Peyer's patch (tissue), 4 donors: ENCODE data around the gene TBRG1. TPM values are rescaled to one million over a fixed set of nuclear protein-coding genes. Genes with fewer than 3 reads are reported as not detected.

Experiments used
- DNase-seq, 3 donors: peaks; one replicate each; pipeline ENCODE4 v3.0.0-alpha.2; 2017 to 2019
- H3K27ac ChIP-seq, 4 donors: fragments of 200-600 bp; sonication (generic); one replicate each; pipeline ENCODE4 v1.5.1; 2016 to 2019
- H3K27me3 ChIP-seq, 2 donors: fragments of 200-600 bp; sonication (generic); one replicate each; pipeline ENCODE4 v1.5.1; 2019
- H3K36me3 ChIP-seq, 3 donors: fragments of 200-600 bp; sonication (generic); one replicate each; pipeline ENCODE4 v1.5.1; 2016 to 2019
- H3K4me1 ChIP-seq, 4 donors: fragments of 200-600 bp; sonication (generic); one replicate each; pipeline ENCODE4 v1.5.1; 2016 to 2019
- H3K4me3 ChIP-seq, 4 donors: fragments of 200-600 bp; sonication (generic); 1 replicate in 3 of 4; 2 replicates in 1 of 4; pipeline ENCODE4 v1.5.1; 2016 to 2019; ENCODE audit warnings: mild to moderate bottlenecking in 1 of 4
- H3K9me3 ChIP-seq, 4 donors: fragments of 200-600 bp; sonication (generic); one replicate each; pipeline ENCODE4 v1.5.1; 2016 to 2019; ENCODE audit warnings: mild to moderate bottlenecking in 1 of 4
- POLR2A ChIP-seq, 2 donors: fragments of 450-650 bp; IDR thresholded peaks; one replicate each; pipeline ENCODE4 v1.5.1; 2017; ENCODE audit warnings: antibody characterized with exemption in 2 of 2, mild to moderate bottlenecking in 2 of 2, moderate library complexity in 2 of 2
- total RNA-seq, 4 donors: library from RNA; depleted of rRNA; stranded (reverse); fragments of >200 nt; gene quantifications; one replicate each; pipeline ENCODE4 v1.1.0, GENCODE V29; 2016
- TF ChIP-seq, protein P1 (sequence below), 6 experiments: fragments of 450-650 bp in 4 of 6; fragments of 200-600 bp in 2 of 6; sonication (generic) in 1 of 6; IDR thresholded peaks; one replicate each; pipeline ENCODE4 v1.5.1; 2017 to 2019; ENCODE audit warnings: antibody characterized with exemption in 6 of 6, mild to moderate bottlenecking in 3 of 6, moderate library complexity in 1 of 6

TBRG1 gene
- total RNA-seq, 4 donors from 2014 or later = 35.9 to 79.2 (median 55.7) TPM

DNA sequence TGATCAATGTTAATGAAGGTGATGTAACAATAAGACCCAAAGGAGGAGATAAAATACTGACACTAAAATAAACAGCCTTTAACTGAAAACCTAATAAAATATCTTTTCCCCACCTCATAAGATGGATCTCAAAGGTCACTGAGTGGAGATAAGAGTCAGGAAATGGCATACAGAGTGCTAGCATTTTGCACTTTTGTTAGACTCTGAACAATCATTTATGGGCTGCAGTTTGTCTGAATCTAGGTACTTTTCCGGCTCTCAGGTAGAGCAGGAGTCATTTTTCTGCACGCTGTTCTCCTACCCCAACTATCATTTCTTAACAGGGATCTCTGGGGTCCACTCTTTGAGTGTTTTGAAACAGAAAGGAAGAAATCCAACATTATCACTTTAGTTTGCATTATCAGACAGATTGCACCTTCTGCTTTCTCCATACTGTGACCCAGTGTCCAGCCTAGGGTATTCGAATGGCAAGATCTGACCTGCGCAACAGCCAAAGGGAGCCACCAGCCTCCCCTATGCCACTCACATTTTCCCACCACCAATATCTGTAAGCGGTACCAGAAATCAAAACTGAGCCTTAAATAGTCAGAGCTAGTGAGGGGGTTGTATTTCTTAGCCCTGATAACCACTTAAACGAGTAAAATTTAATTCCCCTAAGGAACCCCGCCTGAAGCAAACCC lies 50.0 kb downstream of the TBRG1 start:
- no peaks in the 10 kb centered on the region for H3K9me3 ChIP-seq
- TF ChIP-seq, protein P1, sequence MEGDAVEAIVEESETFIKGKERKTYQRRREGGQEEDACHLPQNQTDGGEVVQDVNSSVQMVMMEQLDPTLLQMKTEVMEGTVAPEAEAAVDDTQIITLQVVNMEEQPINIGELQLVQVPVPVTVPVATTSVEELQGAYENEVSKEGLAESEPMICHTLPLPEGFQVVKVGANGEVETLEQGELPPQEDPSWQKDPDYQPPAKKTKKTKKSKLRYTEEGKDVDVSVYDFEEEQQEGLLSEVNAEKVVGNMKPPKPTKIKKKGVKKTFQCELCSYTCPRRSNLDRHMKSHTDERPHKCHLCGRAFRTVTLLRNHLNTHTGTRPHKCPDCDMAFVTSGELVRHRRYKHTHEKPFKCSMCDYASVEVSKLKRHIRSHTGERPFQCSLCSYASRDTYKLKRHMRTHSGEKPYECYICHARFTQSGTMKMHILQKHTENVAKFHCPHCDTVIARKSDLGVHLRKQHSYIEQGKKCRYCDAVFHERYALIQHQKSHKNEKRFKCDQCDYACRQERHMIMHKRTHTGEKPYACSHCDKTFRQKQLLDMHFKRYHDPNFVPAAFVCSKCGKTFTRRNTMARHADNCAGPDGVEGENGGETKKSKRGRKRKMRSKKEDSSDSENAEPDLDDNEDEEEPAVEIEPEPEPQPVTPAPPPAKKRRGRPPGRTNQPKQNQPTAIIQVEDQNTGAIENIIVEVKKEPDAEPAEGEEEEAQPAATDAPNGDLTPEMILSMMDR (IDR thresholded peaks at IDR 0.05) = no peak
- TF ChIP-seq POLR2A (IDR thresholded peaks at IDR 0.05) = no peak
- peaks cover 0 to 7% (median 2%) of the 10 kb centered on the region in 4 donors for H3K4me1 ChIP-seq
- no peaks in the 10 kb centered on the region for H3K27me3 ChIP-seq
- peak overlapping the region; percentile 66 to 83 (median 72) for H3K4me3 ChIP-seq
- no peak for DNase-seq
- peak overlapping the region; percentile 77 to 92 (median 84) for H3K27ac ChIP-seq
- H3K36me3 ChIP-seq = peaks cover 0 to 2% (median 0%) of the 10 kb centered on the region in 3 donors

DNA sequence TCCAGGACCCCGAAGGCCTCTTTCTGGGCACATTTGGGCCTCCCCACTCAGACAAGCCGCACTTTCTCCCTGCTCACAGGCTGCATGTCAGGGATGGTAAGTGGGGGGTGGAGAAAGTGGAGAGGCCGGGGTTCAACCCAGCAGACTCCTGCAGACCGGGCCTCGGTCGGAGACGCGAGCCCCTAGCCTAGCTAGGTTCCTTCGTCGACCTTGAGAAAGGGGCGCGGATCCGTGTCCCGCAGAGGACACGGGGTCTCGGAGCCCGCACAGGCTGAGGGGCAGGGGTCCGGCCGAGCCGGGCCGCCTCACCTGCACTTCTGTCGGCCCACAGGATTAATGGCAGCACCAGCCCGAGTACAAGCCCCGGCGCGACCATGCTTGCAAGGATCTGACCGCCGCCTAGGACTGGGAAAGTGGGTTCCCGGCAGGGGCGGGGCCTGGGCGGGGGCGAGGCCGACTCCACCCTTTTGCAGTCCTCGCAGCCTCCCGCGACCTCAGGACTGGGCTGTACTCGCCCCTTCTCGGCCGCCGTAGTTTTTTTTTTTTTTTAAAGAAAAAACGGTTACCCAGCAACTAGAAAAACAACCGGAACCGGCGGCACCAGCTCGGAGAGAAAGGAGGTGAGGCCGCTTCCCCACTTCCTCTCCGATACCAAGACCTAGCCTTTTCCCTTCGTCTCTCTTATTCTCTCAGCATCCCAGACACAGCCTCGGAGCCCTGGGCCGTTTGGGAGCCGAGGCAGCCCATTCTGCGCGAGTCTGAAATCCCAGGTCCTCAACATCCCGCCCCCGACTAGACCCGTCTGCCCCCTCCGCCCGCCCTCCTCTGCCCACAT lies 50.9 kb downstream of the TBRG1 start, which contains the start of the genes SIAE and SPA17:
Gene SIAE (minus strand): TSS at position 407 of the 835 bp plus-strand sequence. CDS start 31 bp downstream, at position 376.
Gene SPA17 (plus strand): TSS at position 572 of the 835 bp plus-strand sequence. CDS start 1,361 bp downstream, outside the sequence.
- peaks cover 0 to 7% (median 2%) of the 10 kb centered on the region in 4 donors for H3K4me1 ChIP-seq
- H3K4me3 ChIP-seq = peak within 1 kb of the TSS; percentile 66 to 83 (median 72)
- H3K36me3 ChIP-seq = no peaks in the 10 kb centered on the region
- H3K9me3 ChIP-seq = no peaks in the 10 kb centered on the region
- no peaks in the 10 kb centered on the region for H3K27me3 ChIP-seq
- TF ChIP-seq, protein P1 (IDR thresholded peaks at IDR 0.05) = no peak
- peak; percentile 57 to 71 for TF ChIP-seq POLR2A (IDR thresholded peaks at IDR 0.05)
- peak; percentile 90 to 97 (median 96) for DNase-seq
- peak within 1 kb of the TSS; percentile 77 to 92 (median 84) for H3K27ac ChIP-seq

DNA sequence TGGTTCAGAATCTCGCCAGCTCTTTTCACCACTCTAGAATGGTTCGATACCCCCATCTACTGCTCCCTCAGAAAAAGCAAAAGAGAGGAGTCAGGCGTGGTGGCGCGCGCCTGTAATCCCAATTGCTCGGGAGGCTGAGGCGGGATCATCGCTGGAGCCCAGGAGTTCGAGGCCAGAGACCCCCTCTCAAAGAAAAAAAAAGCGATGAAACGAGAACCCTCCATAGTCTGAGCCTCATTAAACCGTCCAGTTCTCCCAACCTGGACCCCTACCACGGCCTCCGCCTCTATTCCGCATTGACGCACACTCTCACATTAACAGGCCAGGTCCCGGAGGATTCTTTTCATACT lies 51.5 kb downstream of the TBRG1 start:
- Histone ChIP-seq H3K4me1 (peaks cover 0 to 7% (median 2%) of the 10 kb centered on the region in 4 donors), H3K27ac (peak overlapping the region; percentile 77 to 92 (median 84))

DNA sequence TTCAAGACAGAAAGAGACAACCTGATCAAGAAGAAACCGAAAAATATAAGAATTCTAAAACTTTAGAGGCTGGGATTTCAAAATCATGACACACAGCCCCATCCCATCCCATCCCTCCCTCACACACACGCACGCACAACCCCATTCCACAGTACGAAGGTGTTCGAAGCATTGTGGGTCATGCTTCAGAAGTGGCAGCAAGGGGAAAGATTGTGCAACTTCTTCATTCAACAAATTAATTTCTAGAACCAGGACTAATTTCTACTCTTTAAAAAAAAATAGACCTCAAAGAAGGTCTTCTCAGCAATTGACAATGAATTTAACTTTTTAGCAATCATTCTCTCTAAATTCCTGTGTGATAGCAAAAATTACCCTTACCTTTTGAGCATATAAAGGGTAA lies 51.9 kb downstream of the TBRG1 start:
- H3K27me3 ChIP-seq = no peaks in the 10 kb centered on the region
- no peaks in the 10 kb centered on the region for H3K36me3 ChIP-seq
- DNase-seq = no peak
- peak overlapping the region in 1 of 4 donors; percentile 83 for H3K4me3 ChIP-seq
- no peak overlapping the region for H3K27ac ChIP-seq
- peaks cover 0 to 7% (median 2%) of the 10 kb centered on the region in 4 donors for H3K4me1 ChIP-seq
- H3K9me3 ChIP-seq = no peaks in the 10 kb centered on the region
- TF ChIP-seq, protein P1 (IDR thresholded peaks at IDR 0.05) = no peak
- no peak for TF ChIP-seq POLR2A (IDR thresholded peaks at IDR 0.05)

More for the DNA sequence above, 51.5 kb downstream of the TBRG1 start:
- Histone ChIP-seq H3K36me3 (no peaks in the 10 kb centered on the region), H3K9me3 (no peaks in the 10 kb centered on the region), H3K4me3 (peak overlapping the region; percentile 66 to 83 (median 72)), H3K27me3 (no peaks in the 10 kb centered on the region)
- DNase-seq = no peak
- no peak for TF ChIP-seq POLR2A (IDR thresholded peaks at IDR 0.05)
- TF ChIP-seq, protein P1 (IDR thresholded peaks at IDR 0.05) = no peak

DNA sequence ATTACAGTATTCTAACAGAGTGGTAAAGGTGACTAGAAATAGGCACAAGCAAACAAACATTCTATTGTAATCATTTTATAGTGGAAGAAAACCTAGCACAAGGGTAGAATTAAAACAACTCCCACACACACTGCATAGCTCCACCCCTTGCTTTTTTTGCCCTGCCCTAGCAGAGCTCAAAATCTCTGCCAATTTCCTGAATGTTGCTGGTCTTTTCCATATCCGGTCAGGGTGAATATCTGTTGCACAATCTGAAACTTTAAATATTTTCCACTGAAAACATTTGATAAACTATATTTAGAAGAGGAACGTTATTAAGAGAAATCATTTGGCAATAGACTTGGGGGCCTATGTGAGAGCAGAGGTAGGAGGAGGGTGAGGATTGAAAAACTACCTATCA lies 53.7 kb downstream of the TBRG1 start:
- Histone ChIP-seq H3K27me3 (no peaks in the 10 kb centered on the region), H3K9me3 (no peaks in the 10 kb centered on the region), H3K4me1 (peaks cover 0 to 7% (median 2%) of the 10 kb centered on the region in 4 donors), H3K27ac (peak overlapping the region in 3 of 4 donors; percentile 5 to 42 (median 13)), H3K4me3 (no peak overlapping the region), H3K36me3 (no peaks in the 10 kb centered on the region)
- no peak for DNase-seq
- TF ChIP-seq, protein P1 (IDR thresholded peaks at IDR 0.05) = no peak
- no peak for TF ChIP-seq POLR2A (IDR thresholded peaks at IDR 0.05)
